Mucosa of rectum (tissue), 2 donors: ENCODE results near the gene TDG.

ENCODE experiments used
- H3K27ac ChIP-seq, 2 donors: one replicate each; pipeline ENCODE4 v1.7.0; 2013; ENCODE audit warnings: inconsistent platforms in 2 of 2, low read depth in 2 of 2, low read length in 2 of 2
- H3K27me3 ChIP-seq, 2 donors: one replicate each; pipeline ENCODE4 v1.7.0; 2013; ENCODE audit warnings: low read length in 2 of 2; ENCODE audit not compliant: control insufficient read depth in 2 of 2, insufficient read depth in 2 of 2
- H3K36me3 ChIP-seq, 2 donors: one replicate each; pipeline ENCODE4 v1.7.0; 2013; ENCODE audit warnings: low read length in 2 of 2; ENCODE audit not compliant: control insufficient read depth in 2 of 2, insufficient read depth in 2 of 2
- H3K4me1 ChIP-seq, 2 donors: one replicate each; pipeline ENCODE4 v1.7.0; 2013; ENCODE audit warnings: low read length in 2 of 2, mild to moderate bottlenecking in 1 of 2; ENCODE audit not compliant: control insufficient read depth in 2 of 2, insufficient read depth in 2 of 2
- H3K4me3 ChIP-seq, 2 donors: one replicate each; pipeline ENCODE4 v1.7.0; 2013; ENCODE audit warnings: low read length in 2 of 2
- H3K9ac ChIP-seq, 2 donors: one replicate each; pipeline ENCODE4 v1.7.0; 2013; ENCODE audit warnings: low read length in 2 of 2, low read depth in 1 of 2, mild to moderate bottlenecking in 1 of 2
- H3K9me3 ChIP-seq, 2 donors: one replicate each; pipeline ENCODE4 v1.7.0; 2013; ENCODE audit warnings: low read length in 2 of 2; ENCODE audit not compliant: control insufficient read depth in 2 of 2
- donor health status: healthy.
- donor health status: Normal muscosa, but diverticular disease.

TDG gene

GRCh38 chr12:103933237-103933636, 32.4 kb upstream of the TDG start:
- Histone ChIP-seq H3K36me3 (peaks cover 44 to 56% of the 10 kb centered on the region in 2 donors), H3K9ac (no peak overlapping the region), H3K4me3 (peak overlapping the region in 1 of 2 donors; percentile 86), H3K4me1 (peaks cover 18 to 32% of the 10 kb centered on the region in 2 donors), H3K9me3 (no peaks in the 10 kb centered on the region), H3K27ac (no peak overlapping the region), H3K27me3 (no peaks in the 10 kb centered on the region)

GRCh38 chr12:103936679-103937078, 29.0 kb upstream of the TDG start:
- Histone ChIP-seq H3K4me3 (no peak overlapping the region), H3K9me3 (no peaks in the 10 kb centered on the region), H3K9ac (no peak overlapping the region), H3K27me3 (no peaks in the 10 kb centered on the region), H3K4me1 (peaks cover 12% of the 10 kb centered on the region in 2 donors), H3K27ac (no peak overlapping the region), H3K36me3 (peaks cover 78 to 89% of the 10 kb centered on the region in 2 donors)

- H3K36me3 ChIP-seq: peaks cover 83 to 96% of the 10 kb centered on the region in 2 donors
- H3K9me3 ChIP-seq: no peaks in the 10 kb centered on the region
- H3K4me3 ChIP-seq: no peak overlapping the region
- H3K27me3 ChIP-seq: no peaks in the 10 kb centered on the region
- H3K9ac ChIP-seq: no peak overlapping the region
- no peak overlapping the region for H3K27ac ChIP-seq
- H3K4me1 ChIP-seq: no peaks in the 10 kb centered on the region
Observed at GRCh38 chr12:103944964-103945363, 20.7 kb upstream of the TDG start.

GRCh38 chr12:103947871-103948555, 17.7 kb upstream of the TDG start:
- H3K4me1 ChIP-seq: no peaks in the 10 kb centered on the region
- H3K4me3 ChIP-seq: no peak overlapping the region
- H3K9me3 ChIP-seq: no peaks in the 10 kb centered on the region
- H3K9ac ChIP-seq: no peak overlapping the region
- peaks cover 77 to 88% of the 10 kb centered on the region in 2 donors for H3K36me3 ChIP-seq
- H3K27me3 ChIP-seq: no peaks in the 10 kb centered on the region
- no peak overlapping the region for H3K27ac ChIP-seq

- Histone ChIP-seq H3K36me3 (peaks cover 78 to 87% of the 10 kb centered on the region in 2 donors), H3K27ac (no peak overlapping the region), H3K9me3 (no peaks in the 10 kb centered on the region), H3K27me3 (no peaks in the 10 kb centered on the region), H3K9ac (no peak overlapping the region), H3K4me3 (no peak overlapping the region), H3K4me1 (no peaks in the 10 kb centered on the region)
Observed at GRCh38 chr12:103948746-103949406, 16.8 kb upstream of the TDG start.

GRCh38 chr12:103952497-103952896, 13.2 kb upstream of the TDG start:
- Histone ChIP-seq H3K9me3 (no peaks in the 10 kb centered on the region), H3K9ac (no peak overlapping the region), H3K4me3 (no peak overlapping the region), H3K4me1 (peaks cover 9 to 14% of the 10 kb centered on the region in 2 donors), H3K27ac (no peak overlapping the region), H3K27me3 (no peaks in the 10 kb centered on the region), H3K36me3 (peaks cover 50 to 54% of the 10 kb centered on the region in 2 donors)

GRCh38 chr12:103955811-103956508, 9.7 kb upstream of the TDG start:
- Histone ChIP-seq H3K36me3 (peaks cover 22 to 26% of the 10 kb centered on the region in 2 donors), H3K9me3 (no peaks in the 10 kb centered on the region), H3K4me3 (peak overlapping the region; percentile 79 to 81), H3K27me3 (no peaks in the 10 kb centered on the region), H3K4me1 (peaks cover 9 to 16% of the 10 kb centered on the region in 2 donors), H3K27ac (peak overlapping the region in 1 of 2 donors; percentile 78), H3K9ac (peak overlapping the region; percentile 82 to 87)

- Histone ChIP-seq H3K9me3 (no peaks in the 10 kb centered on the region), H3K4me3 (peak overlapping the region; percentile 79 to 81), H3K4me1 (peaks cover 9 to 16% of the 10 kb centered on the region in 2 donors), H3K27me3 (no peaks in the 10 kb centered on the region), H3K36me3 (peaks cover 19 to 25% of the 10 kb centered on the region in 2 donors), H3K27ac (peak overlapping the region; percentile 78 to 93), H3K9ac (peak overlapping the region; percentile 82 to 87)
Observed at GRCh38 chr12:103956509-103957027, 9.1 kb upstream of the TDG start.

GRCh38 chr12:103957865-103958388, 7.7 kb upstream of the TDG start:
- peak overlapping the region in 1 of 2 donors; percentile 82 for H3K9ac ChIP-seq
- peaks cover 9 to 16% of the 10 kb centered on the region in 2 donors for H3K4me1 ChIP-seq
- H3K4me3 ChIP-seq: peak overlapping the region; percentile 79 to 81
- no peaks in the 10 kb centered on the region for H3K27me3 ChIP-seq
- H3K27ac ChIP-seq: peak overlapping the region; percentile 78 to 93
- H3K9me3 ChIP-seq: no peaks in the 10 kb centered on the region
- peaks cover 12% of the 10 kb centered on the region in 2 donors for H3K36me3 ChIP-seq
